22Rv1 (cell line): ENCODE measurements around the gene SDK2.

Source experiments
- H3K27ac ChIP-seq: fragments of 450-650 bp; 2 replicates; pipeline ENCODE4 v1.5.1; 2017
- CTCF ChIP-seq: fragments of 450-650 bp; IDR thresholded peaks from 2 replicates; pipeline ENCODE4 v1.5.1; 2017; ENCODE audit warnings: mild to moderate bottlenecking
- ZFX ChIP-seq: fragments of 450-650 bp; IDR thresholded peaks from 2 replicates; pipeline ENCODE4 v1.6.1; 2017; ENCODE audit warnings: antibody characterized with exemption, borderline replicate concordance

Gene SDK2

GRCh38 chr17:73595068-73595467, 49.2 kb downstream of the SDK2 start:
- no peak overlapping the region for H3K27ac ChIP-seq
- TF ChIP-seq ZFX (no peak), CTCF (no peak)

GRCh38 chr17:73594598-73594997, 49.6 kb downstream of the SDK2 start:
- no peak overlapping the region for H3K27ac ChIP-seq
- TF ChIP-seq ZFX, result no peak

- TF ChIP-seq ZFX, result no peak
- TF ChIP-seq CTCF, result no peak
- H3K27ac ChIP-seq, result no peak overlapping the region
Measured at GRCh38 chr17:73594025-73594424, 50.2 kb downstream of the SDK2 start.

GRCh38 chr17:73593249-73593965, 50.8 kb downstream of the SDK2 start:
- TF ChIP-seq ZFX (no peak), CTCF (no peak)
- no peak overlapping the region for H3K27ac ChIP-seq

GRCh38 chr17:73592501-73592961, 51.7 kb downstream of the SDK2 start:
- no peak for TF ChIP-seq CTCF
- TF ChIP-seq ZFX, result no peak
- H3K27ac ChIP-seq, result no peak overlapping the region

- no peak overlapping the region for H3K27ac ChIP-seq
- TF ChIP-seq ZFX (no peak), CTCF (no peak)
Measured at GRCh38 chr17:73592079-73592415, 52.2 kb downstream of the SDK2 start.

- H3K27ac ChIP-seq, result no peak overlapping the region
- TF ChIP-seq CTCF (no peak), ZFX (no peak)
Measured at GRCh38 chr17:73591296-73592078, 52.8 kb downstream of the SDK2 start.
